K562 (cell line): ENCODE measurements around the gene INCENP. TPM values are rescaled to one million over a fixed set of nuclear protein-coding genes. Genes with fewer than 3 reads are reported as not detected.

Experiments used
- ATAC-seq: fragments of 200-7000 bp; cut with Tn5 transposase; 3 replicates; pipeline ENCODE4 v1.9.1; 2020; ENCODE audit warnings: moderate library complexity
- BruUV-seq: library from RNA; stranded (reverse); fragments of 400-500 nt; replicated peaks from 2 replicates; lab custom pipeline; 2021; lab: Mats Ljungman, UMichigan
- CTCF ChIA-PET: fragments of 300-600 bp; formaldehyde crosslinking; extraction: SDS; loops from one replicate; lab custom pipeline; 2021; ENCODE audit warnings: low intra/inter-chr PET ratio; lab: Yijun Ruan, JAX
- POLR2A ChIA-PET: fragments of 300-600, 350-650 bp; sonication (Branson Sonifier 250); formaldehyde crosslinking; extraction: SDS; loops from one replicate; lab custom pipeline; 2021; ENCODE audit warnings: antibody characterized with exemption, inconsistent platforms; lab: Yijun Ruan, JAX
- DNase-seq, 4 experiments: peaks; one replicate each; pipeline versions ENCODE4 v3.0.0 to v3.0.0-alpha.2; 2011 to 2018; ENCODE audit warnings: low spot score in 3 of 4, mixed read lengths in 3 of 4; ENCODE audit errors: extremely low read depth in 1 of 4
- FAIRE-seq: peaks from 2 replicates; lab custom pipeline; 2011; peaks lifted over from hg19 to GRCh38; lab: Jason Lieb, UNC
- H2AFZ ChIP-seq: 2 replicates; pipeline ENCODE4 v1.6.0; 2011; ENCODE audit warnings: low read depth, low read length, control low read depth, inconsistent platforms
- H3K27ac ChIP-seq: fragments of 200-600 bp; 3 replicates; pipeline ENCODE4 v1.8.0; 2011; ENCODE audit warnings: low read depth, mild to moderate bottlenecking, control low read depth, inconsistent platforms, low read length, moderate library complexity, mixed read lengths; ENCODE audit errors: extremely low read depth
- H3K27me3 ChIP-seq, 2 experiments: fragments of 300-600 bp in 1 of 2; 2 replicates in 1 of 2; 3 replicates in 1 of 2; pipeline versions ENCODE4 v1.6.0 to v1.8.0; 2011; ENCODE audit warnings: inconsistent platforms in 2 of 2, low read length in 2 of 2, mild to moderate bottlenecking in 1 of 2, mixed read lengths in 1 of 2, moderate library complexity in 1 of 2; ENCODE audit not compliant: control insufficient read depth in 2 of 2, insufficient read depth in 2 of 2
- H3K36me3 ChIP-seq: fragments of 300-600 bp; 3 replicates; pipeline ENCODE4 v1.8.0; 2011; ENCODE audit warnings: mild to moderate bottlenecking, low read length, inconsistent platforms; ENCODE audit not compliant: control insufficient read depth, insufficient read depth
- H3K4me1 ChIP-seq, 2 experiments: fragments of 200-600 bp in 1 of 2; replicated peaks in 1 of 2; 2 replicates in 1 of 2; 3 replicates in 1 of 2; pipeline versions ENCODE4 v1.5.1 to v1.8.0; 2011; ENCODE audit warnings: inconsistent platforms in 2 of 2, low read length in 2 of 2, mild to moderate bottlenecking in 1 of 2, mixed read lengths in 1 of 2, moderate library complexity in 1 of 2; ENCODE audit not compliant: control insufficient read depth in 2 of 2, insufficient read depth in 2 of 2
- H3K4me2 ChIP-seq: 2 replicates; pipeline ENCODE4 v1.6.1; 2011; ENCODE audit warnings: low read length, control low read depth, inconsistent platforms, mixed read lengths; ENCODE audit not compliant: insufficient read depth
- H3K4me3 ChIP-seq: fragments of 200-600 bp; sonication (generic), shearing (Covaris generic); 2 replicates; pipeline ENCODE4 v1.5.1; 2016; ENCODE audit warnings: control low read depth, inconsistent platforms
- H3K79me2 ChIP-seq: fragments of 200-600 bp; 3 replicates; pipeline ENCODE4 v1.8.0; 2011; ENCODE audit warnings: low read length, inconsistent platforms; ENCODE audit not compliant: control insufficient read depth, insufficient read depth
- H3K9ac ChIP-seq, 2 experiments: 2 replicates each; pipeline versions ENCODE4 v1.6.0 to v1.6.1; 2011; ENCODE audit warnings: low read depth in 2 of 2, low read length in 2 of 2, control low read depth in 1 of 2, inconsistent platforms in 1 of 2, mild to moderate bottlenecking in 1 of 2, mixed read lengths in 1 of 2; ENCODE audit not compliant: insufficient read depth in 1 of 2
- H3K9me1 ChIP-seq: one replicate; pipeline ENCODE4 v1.6.0; 2011; ENCODE audit warnings: inconsistent platforms, mild to moderate bottlenecking, low read length, moderate library complexity; ENCODE audit not compliant: control insufficient read depth, insufficient read depth
- H3K9me3 ChIP-seq: replicated peaks from 2 replicates; pipeline ENCODE4 v1.5.1; 2011; ENCODE audit warnings: low read depth, low read length, inconsistent platforms; ENCODE audit not compliant: control insufficient read depth, insufficient read depth
- H4K20me1 ChIP-seq: replicated peaks from 2 replicates; pipeline ENCODE4 v1.6.1; 2011; ENCODE audit warnings: low read length, inconsistent platforms, mixed read lengths; ENCODE audit not compliant: control insufficient read depth, insufficient read depth
- POLR2G ChIP-seq: fragments of 200-400 bp; formaldehyde crosslinking; IDR thresholded peaks from 2 replicates; pipeline ENCODE4 v1.6.1; 2017; ENCODE audit warnings: low read depth, mild to moderate bottlenecking, antibody characterized with exemption, low read length, moderate library complexity
- ZNF239 ChIP-seq: fragments of 250-450 bp; sonication (Bioruptor Pico); IDR thresholded peaks from 2 replicates; pipeline ENCODE4 v1.4.0; 2020; ENCODE audit warnings: mild to moderate bottlenecking
- WGBS: fragments of 100-300 bp; shearing (Covaris generic); methylation state at CpG from one replicate; pipeline ENCODE4 v1.1.6; 2016; ENCODE audit warnings: low coverage, mixed read lengths; ENCODE audit not compliant: insufficient coverage; ENCODE audit errors: missing lambda C conversion rate; 5-methylcytosine and 5-hydroxymethylcytosine counted together
- in situ Hi-C: fragments of 300-500 bp; cut with MboI; formaldehyde crosslinking; loops from 4 replicates; pipeline ENCODE4 v1.15.0; 2018; ENCODE audit warnings: inconsistent platforms, mixed read lengths
- intact Hi-C: fragments of 100-400 bp; cut with micrococcal nuclease; formaldehyde crosslinking; loops from 2 replicates; pipeline ENCODE4 v1.14.2; 2022
- polyA plus RNA-seq, 8 experiments: library from polyadenylated mRNA; depleted of rRNA in 4 of 8; stranded (reverse) in 5 of 8; unstranded in 3 of 8; fragments of >200 nt; fragmentation: Nextera tagmentation in 2 of 8; fragmentation: Illumina TruSeq in 1 of 8; extraction: Ambion mirVana in 2 of 8; extraction: Trizol in 1 of 8; gene quantifications; 2 replicates each; pipeline versions ENCODE4 v1.2.1 to v1.2.3, GENCODE V29; 2011 to 2014; ENCODE audit warnings: inconsistent platforms in 1 of 8, missing spikeins in 1 of 8
- total RNA-seq, 7 experiments: library from RNA; depleted of rRNA in 6 of 7; stranded (reverse); fragments of >200 nt in 6 of 7; fragmentation: Illumina TruSeq in 2 of 7; extraction: Trizol in 2 of 7; gene quantifications; 2 replicates each; pipeline versions ENCODE4 v1.2.1 to v1.2.3, GENCODE V29; 2011 to 2021; ENCODE audit warnings: low replicate concordance in 1 of 7

INCENP gene
- total and polyA plus RNA-seq, 9 of the 15 experiments (the other 6 are each of a cell fraction or from before 2014, with no cell fraction given), result 1.1 to 97.9 (median 28.2) TPM

DNA sequence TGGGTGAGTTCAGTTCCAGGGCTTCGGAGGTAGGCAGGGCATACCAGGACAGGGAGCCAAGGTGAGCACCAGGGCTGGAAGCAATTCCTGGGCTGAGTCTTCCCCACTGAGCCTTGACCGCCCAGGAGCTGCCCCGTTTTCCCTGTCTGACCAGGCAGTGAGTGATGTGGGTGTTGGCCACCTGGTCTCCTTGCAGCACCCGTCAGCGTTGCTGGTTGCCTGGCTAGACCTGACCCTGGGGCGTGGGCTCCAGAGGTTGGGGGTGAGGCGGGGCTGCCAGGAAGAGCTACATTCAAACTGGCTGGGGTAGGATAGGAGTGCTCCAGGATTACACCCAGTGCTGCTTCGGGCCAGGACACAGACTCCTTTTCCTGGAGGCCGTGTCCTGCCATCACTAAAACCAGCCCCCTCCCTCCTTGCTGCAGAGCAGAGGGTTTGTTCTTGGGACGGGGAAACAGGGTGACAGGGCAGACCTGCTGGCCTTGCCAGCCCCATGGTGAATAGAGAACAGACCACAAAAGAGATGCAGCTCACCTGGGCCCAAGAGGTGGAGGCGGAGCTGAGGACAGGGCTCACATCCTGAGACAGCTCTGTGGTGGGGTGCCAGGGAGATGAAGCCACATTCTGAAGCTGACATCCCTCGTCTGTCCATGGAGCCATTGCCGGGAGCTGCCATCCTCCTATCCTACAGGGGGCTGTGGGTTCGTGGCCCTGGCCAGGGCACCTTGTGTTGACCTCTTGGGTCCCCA is 14.2 kb downstream of the INCENP start:
- FAIRE-seq, result no peak
- CTCF ChIA-PET, result no interaction called here
- no TSS peak for BruUV-seq
- no peak for DNase-seq
- H3K4me1 ChIP-seq, result peaks cover 0 to 11% of the 10 kb centered on the region in 2 experiments; a peak in 1 of 5 replicates
- WGBS, result 96% methylated on average over 13 of the region's 14 CpGs
- POLR2A ChIA-PET, result interaction anchor here (0.6 to 3.9 kb wide), 3 partner anchors 14 to 1880 kb away, joined by 3 to 14 read pairs (median 5); partner anchors contain the start of gene INCENP
- H3K79me2 ChIP-seq, result peaks cover 35% of the 10 kb centered on the region
- H3K4me3 ChIP-seq, result no peak overlapping the region
- H3K9ac ChIP-seq, result peak overlapping the region in 1 of 2 experiments; percentile 28; a peak in 1 of 4 replicates
- no peaks in the 10 kb centered on the region for H3K9me3 ChIP-seq
- intact Hi-C loops, result no loop called here
- peaks cover 19% of the 10 kb centered on the region for H4K20me1 ChIP-seq
- H3K27ac ChIP-seq, result no peak overlapping the region
- H3K9me1 ChIP-seq, result peaks cover 4% of the 10 kb centered on the region
- no peak overlapping the region for H3K4me2 ChIP-seq
- no peaks in the 10 kb centered on the region for H3K27me3 ChIP-seq
- in situ Hi-C loops, result no loop called here
- peaks cover 89% of the 10 kb centered on the region; the same call in 2 of the 3 replicates for H3K36me3 ChIP-seq
- H2AFZ ChIP-seq, result no peak overlapping the region
- no peak for ATAC-seq
- TF ChIP-seq ZNF239, result no peak
- 0 out of 2 replicates have a peak, but pooled peaks have one; percentile 20 for TF ChIP-seq POLR2G
